Skeletal muscle tissue (tissue), 4 donors: Measurements from ENCODE around the gene WDR4. TPM values are rescaled to one million over a fixed set of nuclear protein-coding genes. Genes with fewer than 3 reads are reported as not detected.
"Not testable (repeated sequence)": the region's sequence is repeated elsewhere in the genome, so short reads cannot be mapped to it uniquely, and the experiment has no call there.

Source experiments
- H3K27ac ChIP-seq: one replicate; pipeline ENCODE4 v1.7.0; 2013; ENCODE audit warnings: mild to moderate bottlenecking, low read depth, low read length, inconsistent platforms
- H3K27me3 ChIP-seq, 3 donors: one replicate each; pipeline ENCODE4 v1.7.0; 2013; ENCODE audit warnings: low read length in 3 of 3; ENCODE audit not compliant: control insufficient read depth in 3 of 3, insufficient read depth in 3 of 3
- H3K36me3 ChIP-seq, 3 donors: one replicate each; pipeline ENCODE4 v1.7.0; 2013; ENCODE audit warnings: low read length in 3 of 3; ENCODE audit not compliant: control insufficient read depth in 3 of 3, insufficient read depth in 3 of 3
- H3K4me1 ChIP-seq, 3 donors: one replicate each; pipeline ENCODE4 v1.7.0; 2013; ENCODE audit warnings: low read length in 3 of 3, mild to moderate bottlenecking in 3 of 3; ENCODE audit not compliant: control insufficient read depth in 3 of 3, insufficient read depth in 3 of 3
- H3K4me3 ChIP-seq, 3 donors: one replicate each; pipeline ENCODE4 v1.7.0; 2013; ENCODE audit warnings: low read length in 3 of 3
- H3K9ac ChIP-seq, 3 donors: one replicate each; pipeline ENCODE4 v1.7.0; 2013; ENCODE audit warnings: low read length in 3 of 3, mild to moderate bottlenecking in 3 of 3, moderate library complexity in 2 of 3, low read depth in 1 of 3
- H3K9me3 ChIP-seq, 3 donors: one replicate each; pipeline ENCODE4 v1.7.0; 2013; ENCODE audit warnings: low read length in 3 of 3; ENCODE audit not compliant: control insufficient read depth in 3 of 3
- total RNA-seq: library from RNA; depleted of rRNA; stranded (reverse); fragments of >200 nt; gene quantifications from one replicate; pipeline ENCODE4 v1.2.3, GENCODE V29; 2014
- donor health status: Osteomylitis.

Gene WDR4
- total RNA-seq, 1 donor from 2014 or later = 8.4 TPM

DNA sequence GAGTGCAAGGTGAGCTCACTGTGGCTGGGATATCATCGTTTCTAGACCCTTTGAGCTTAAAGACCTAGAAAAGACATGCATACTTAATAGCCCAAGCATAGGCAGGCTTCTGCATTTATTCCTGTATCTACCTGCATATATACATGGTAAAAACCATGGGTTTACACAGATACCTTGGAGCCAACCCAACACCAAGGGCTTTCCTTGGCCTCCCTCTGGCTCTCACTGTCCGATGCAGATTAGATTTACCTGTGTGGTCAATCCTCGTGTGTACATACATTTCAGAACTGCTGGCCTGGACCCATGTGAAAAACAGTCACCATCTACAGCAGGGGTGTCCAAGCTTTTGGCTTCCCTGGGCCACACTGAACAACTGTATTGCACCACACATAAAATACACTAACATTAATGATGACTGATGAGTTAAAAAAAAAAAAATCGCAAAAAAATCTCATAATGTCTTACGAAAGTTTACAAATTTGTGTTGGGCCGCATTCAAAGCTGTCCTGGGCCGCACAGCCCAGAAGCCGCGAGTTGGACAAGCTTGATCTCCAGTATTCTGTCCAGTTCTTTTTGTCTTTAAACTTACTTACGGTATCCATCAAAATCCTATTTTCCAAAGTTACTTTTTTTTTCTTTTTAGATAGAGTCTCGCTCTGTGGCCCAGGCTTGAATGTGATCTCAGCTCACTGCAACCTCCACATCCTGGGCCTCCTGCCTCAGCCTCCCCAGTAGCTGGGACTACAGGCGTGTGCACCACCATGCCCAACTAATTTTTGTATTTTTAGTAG lies 43.5 kb downstream of the WDR4 start:
- no peak overlapping the region for H3K9ac ChIP-seq
- H3K4me1 ChIP-seq = peaks cover 0 to 7% (median 4%) of the 10 kb centered on the region in 3 donors
- H3K27ac ChIP-seq = no peak overlapping the region
- H3K36me3 ChIP-seq = peaks cover 8 to 14% (median 8%) of the 10 kb centered on the region in 3 donors
- no peak overlapping the region for H3K4me3 ChIP-seq
- no peaks in the 10 kb centered on the region for H3K9me3 ChIP-seq
- H3K27me3 ChIP-seq = peaks cover 15 to 35% (median 25%) of the 10 kb centered on the region in 3 donors

DNA sequence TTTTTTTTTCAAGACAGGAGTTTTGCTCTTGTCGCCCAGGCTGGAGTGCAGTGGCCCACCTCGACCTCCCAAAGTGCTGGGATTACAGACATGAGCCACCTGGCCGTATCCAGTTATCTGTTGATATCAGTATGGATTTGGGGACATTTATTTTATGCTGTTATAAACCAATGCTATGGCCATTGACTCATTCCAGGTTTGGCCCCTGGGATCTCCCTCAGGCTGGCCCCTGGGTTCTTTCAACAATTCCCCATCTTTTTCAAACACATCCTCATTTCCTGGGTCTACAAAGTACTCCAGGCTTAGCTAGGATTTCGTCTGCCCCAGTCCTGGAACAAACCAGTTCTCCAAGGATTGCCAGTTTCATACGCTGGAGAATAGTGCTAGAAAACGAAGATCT lies 44.1 kb downstream of the WDR4 start:
- Histone ChIP-seq H3K9me3 (no peaks in the 10 kb centered on the region), H3K4me1 (peaks cover 0 to 7% (median 4%) of the 10 kb centered on the region in 3 donors), H3K27ac (no peak overlapping the region), H3K27me3 (peaks cover 20 to 40% (median 27%) of the 10 kb centered on the region in 3 donors), H3K4me3 (no peak overlapping the region), H3K36me3 (peaks cover 2 to 8% (median 2%) of the 10 kb centered on the region in 3 donors), H3K9ac (no peak overlapping the region)

DNA sequence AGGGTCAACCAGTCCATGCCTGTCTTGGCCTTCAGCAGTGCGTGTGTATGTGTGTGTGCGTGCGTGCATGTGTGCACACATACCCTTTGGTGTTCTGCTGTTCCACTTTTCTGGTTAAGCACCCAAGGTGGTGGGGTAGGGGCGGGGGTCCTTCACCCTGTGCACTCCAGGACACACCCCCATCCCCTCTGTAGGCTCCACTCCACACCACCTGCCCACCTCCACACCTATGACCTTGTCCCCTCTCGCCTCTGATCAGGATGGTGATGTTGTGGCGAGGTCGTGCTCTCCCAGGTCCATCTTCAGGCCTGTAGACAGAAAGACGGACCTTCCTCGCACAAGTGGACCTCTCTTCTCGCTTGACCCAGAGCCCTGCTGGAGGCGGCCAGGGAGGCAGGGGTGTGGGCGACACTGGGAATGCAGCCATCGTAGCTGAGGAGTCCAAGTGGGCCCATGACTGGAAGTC lies 44.6 kb downstream of the WDR4 start:
- H3K27ac ChIP-seq = no peak overlapping the region
- peaks cover 0 to 5% (median 2%) of the 10 kb centered on the region in 3 donors for H3K36me3 ChIP-seq
- no peak overlapping the region for H3K9ac ChIP-seq
- H3K4me3 ChIP-seq = no peak overlapping the region
- peaks cover 24 to 43% (median 30%) of the 10 kb centered on the region in 3 donors for H3K27me3 ChIP-seq
- no peaks in the 10 kb centered on the region for H3K9me3 ChIP-seq
- peaks cover 0 to 7% (median 4%) of the 10 kb centered on the region in 3 donors for H3K4me1 ChIP-seq

DNA sequence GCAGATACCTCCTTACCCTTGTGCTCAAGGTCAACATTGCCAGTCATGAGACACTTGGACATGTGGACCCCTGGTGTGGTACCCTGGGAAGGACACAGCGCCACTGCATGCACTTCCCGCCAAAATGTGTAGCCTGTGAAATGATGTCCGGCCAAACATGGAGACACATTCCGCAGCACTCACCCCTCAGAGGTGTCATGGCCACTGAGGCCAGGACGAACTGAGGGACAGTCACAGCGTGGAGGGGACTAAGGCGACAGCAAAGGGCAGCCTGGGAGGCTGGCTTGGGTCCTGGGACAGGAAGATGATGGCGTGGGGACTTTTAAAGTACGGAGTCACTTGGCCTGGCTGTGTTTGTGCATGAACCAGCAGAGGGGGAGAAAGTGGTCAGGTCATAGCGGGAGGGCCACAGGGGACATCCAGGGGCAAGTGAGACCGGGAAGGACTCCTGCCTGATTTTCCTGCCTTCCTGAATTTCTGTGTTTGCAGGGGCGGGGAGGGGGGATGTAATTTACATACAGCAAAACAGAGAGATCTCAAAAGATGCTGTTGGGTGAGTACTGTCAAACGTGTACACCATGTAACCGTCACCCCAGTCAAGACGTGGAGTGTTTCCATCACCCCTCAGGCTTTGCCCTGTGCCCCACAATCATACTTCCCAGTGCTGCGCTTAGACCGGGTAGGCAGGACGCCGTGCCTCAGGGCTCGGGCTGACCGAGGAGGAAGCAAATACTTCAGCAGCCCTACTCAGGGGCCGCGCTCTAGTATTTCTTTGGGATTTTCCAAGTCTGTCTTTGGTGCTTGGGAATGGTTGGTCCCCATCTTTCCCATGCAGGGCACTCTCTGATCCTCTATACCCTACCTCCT lies 45.2 kb downstream of the WDR4 start:
- Histone ChIP-seq H3K27me3 (peaks cover 31 to 48% (median 36%) of the 10 kb centered on the region in 3 donors), H3K9me3 (no peaks in the 10 kb centered on the region), H3K36me3 (peaks cover 0 to under 1% (median 0%) of the 10 kb centered on the region in 3 donors), H3K9ac (no peak overlapping the region), H3K27ac (no peak overlapping the region), H3K4me1 (peaks cover 0 to 7% (median 4%) of the 10 kb centered on the region in 3 donors), H3K4me3 (no peak overlapping the region)

DNA sequence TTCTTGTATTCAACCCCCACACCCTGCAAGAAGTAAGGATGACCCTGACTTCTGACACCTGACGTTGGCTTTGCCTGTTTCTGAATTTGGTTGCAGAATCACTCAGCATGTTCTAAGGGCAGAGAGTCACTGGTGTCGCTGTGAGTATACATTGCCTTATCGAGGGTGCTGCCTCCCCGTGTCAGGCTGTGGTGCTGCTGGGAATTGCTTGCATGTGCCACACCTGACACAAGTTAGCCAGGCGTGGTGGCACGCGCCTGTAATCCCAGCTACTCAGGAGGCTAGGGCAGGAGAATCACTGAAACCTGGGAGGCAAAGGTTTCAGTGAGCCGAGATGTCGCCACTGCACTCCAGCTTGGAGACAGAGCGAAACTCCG lies 45.9 kb downstream of the WDR4 start:
- Histone ChIP-seq H3K27me3 (peaks cover 34 to 47% (median 38%) of the 10 kb centered on the region in 3 donors), H3K27ac (no peak overlapping the region), H3K36me3 (no peaks in the 10 kb centered on the region), H3K4me3 (no peak overlapping the region), H3K9ac (peak overlapping the region in 1 of 3 donors; percentile 20), H3K4me1 (peaks cover 0 to 7% (median 4%) of the 10 kb centered on the region in 3 donors), H3K9me3 (no peaks in the 10 kb centered on the region)

DNA sequence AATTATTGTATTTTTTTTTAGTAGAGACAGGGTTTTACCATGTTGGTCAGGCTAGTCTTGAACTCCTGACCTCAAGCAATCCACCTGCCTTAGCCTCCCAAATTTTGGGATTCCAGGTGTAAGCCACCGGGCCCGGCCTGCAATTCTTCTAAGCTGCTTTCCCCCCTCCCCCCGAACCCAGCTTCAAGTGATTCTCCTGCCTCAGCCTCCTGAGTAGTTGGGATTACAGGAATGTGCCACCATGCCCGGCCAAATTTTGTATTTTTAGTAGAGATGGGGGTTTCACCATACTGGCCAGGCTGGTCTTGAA lies 47.1 kb downstream of the WDR4 start:
- H3K27ac ChIP-seq, H3K4me3 ChIP-seq, H3K4me1 ChIP-seq, H3K9me3 ChIP-seq, H3K9ac ChIP-seq, H3K36me3 ChIP-seq: not testable (repeated sequence)
- H3K27me3 ChIP-seq = peaks cover 35 to 41% (median 40%) of the 10 kb centered on the region in 3 donors

DNA sequence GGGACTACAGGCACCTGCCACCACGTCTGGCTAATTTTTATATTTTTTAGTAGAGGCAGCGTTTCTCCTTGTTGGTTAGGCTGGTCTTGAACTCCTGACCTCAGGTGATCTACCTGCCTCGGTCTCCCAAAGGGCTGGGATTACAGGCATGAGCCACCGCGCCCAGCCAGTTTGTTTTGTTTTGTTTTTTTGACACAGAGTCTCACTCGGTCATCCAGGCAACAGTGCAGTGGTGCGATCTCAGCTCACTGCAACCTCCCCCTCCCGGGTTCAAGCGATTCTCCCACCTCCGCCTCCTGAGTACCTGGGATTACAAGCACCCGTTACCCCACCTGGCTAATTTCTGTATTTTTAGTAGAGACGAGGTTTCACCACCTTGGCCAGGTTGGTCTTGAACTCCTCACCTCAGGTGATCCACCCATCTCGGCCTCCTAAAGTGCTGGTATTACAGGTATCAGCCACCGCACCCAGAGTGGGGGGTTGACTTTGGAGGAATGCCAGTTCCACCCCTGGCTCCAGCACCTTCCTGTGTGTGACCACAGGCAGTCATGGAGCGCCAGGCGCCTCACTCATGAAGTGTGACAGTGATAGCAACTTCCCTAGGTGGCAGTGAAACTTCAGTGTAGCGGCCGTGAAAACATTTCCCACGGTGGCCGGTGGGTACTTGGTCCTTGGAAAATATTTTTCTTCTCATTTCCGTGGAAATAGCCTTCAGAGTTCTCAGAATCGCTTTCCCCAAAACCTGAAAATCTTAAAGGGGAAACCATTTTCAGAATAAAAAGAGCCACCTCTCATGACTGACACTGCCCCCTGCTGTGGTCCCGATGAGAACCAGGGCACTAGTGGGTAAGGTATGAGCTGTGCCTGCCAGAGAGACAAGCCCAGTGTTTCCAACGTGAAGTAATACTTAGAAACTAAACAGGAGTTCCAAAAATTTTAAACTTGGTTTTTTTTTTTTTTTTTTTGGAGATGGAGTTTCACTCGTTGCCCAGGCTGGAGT lies 48.6 kb downstream of the WDR4 start:
- no peaks in the 10 kb centered on the region for H3K36me3 ChIP-seq
- peaks cover 37 to 40% (median 38%) of the 10 kb centered on the region in 3 donors for H3K27me3 ChIP-seq
- peaks cover 0 to 7% (median 4%) of the 10 kb centered on the region in 3 donors for H3K4me1 ChIP-seq
- H3K9me3 ChIP-seq = no peaks in the 10 kb centered on the region
- H3K27ac ChIP-seq = no peak overlapping the region
- no peak overlapping the region for H3K4me3 ChIP-seq
- no peak overlapping the region for H3K9ac ChIP-seq

DNA sequence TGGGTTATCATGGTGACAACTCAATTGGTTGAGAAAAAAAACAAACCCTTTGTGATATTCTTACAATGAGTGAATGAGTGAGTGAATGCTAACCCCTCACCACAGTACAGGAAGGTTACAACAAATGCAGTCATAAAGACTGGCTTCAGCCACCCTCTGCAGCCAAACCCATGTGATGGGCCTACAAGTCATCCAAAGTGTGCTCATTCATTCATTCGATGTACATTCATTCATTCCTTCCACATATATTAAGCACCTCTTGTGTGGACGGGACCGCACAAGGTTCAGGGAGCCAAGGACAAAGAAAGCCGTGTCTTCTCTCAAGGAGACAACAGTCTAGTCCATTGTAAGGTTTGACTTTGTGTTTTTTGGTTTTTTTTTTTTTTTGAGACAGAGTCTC lies 49.4 kb downstream of the WDR4 start:
- Histone ChIP-seq H3K9me3 (no peaks in the 10 kb centered on the region), H3K4me3 (no peak overlapping the region), H3K36me3 (no peaks in the 10 kb centered on the region), H3K27ac (no peak overlapping the region), H3K4me1 (peaks cover 0 to 7% (median 4%) of the 10 kb centered on the region in 3 donors), H3K27me3 (peaks cover 37 to 40% (median 38%) of the 10 kb centered on the region in 3 donors), H3K9ac (no peak overlapping the region)

DNA sequence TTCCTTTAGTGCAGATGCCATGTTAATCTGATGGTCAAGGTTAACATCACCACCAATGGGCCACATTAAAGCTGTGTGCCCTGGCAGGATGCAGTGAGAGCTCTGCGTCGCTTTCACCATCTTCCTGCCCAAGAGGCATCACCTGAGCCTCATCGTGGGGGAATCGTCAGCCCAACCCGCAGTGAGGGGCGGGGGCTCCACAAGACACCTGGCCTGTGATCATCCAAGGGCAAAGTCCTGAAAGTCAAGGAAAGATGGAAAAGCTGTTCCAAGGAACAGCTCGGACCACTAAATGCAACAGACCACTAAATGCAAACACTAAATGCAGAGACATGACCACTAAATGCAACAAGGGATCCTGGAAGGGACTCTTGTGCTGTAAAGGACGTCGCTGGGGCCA lies 49.9 kb downstream of the WDR4 start:
- Histone ChIP-seq H3K9ac (no peak overlapping the region), H3K27ac (no peak overlapping the region), H3K27me3 (peaks cover 37 to 40% (median 38%) of the 10 kb centered on the region in 3 donors), H3K4me3 (no peak overlapping the region), H3K36me3 (no peaks in the 10 kb centered on the region), H3K9me3 (no peaks in the 10 kb centered on the region), H3K4me1 (peaks cover 0 to 7% (median 4%) of the 10 kb centered on the region in 3 donors)
